Muscle of arm (tissue), 12 donors: Measurements from ENCODE around the gene BAD. TPM values are rescaled to one million over a fixed set of nuclear protein-coding genes. Genes with fewer than 3 reads are reported as not detected.
"Not testable (repeated sequence)": the region's sequence is repeated elsewhere in the genome, so short reads cannot be mapped to it uniquely, and the experiment has no call there.

Experiments
- DNase-seq: peaks from one replicate; pipeline ENCODE4 v3.0.0-alpha.2; 2013
- polyA plus RNA-seq, 12 donors: library from polyadenylated mRNA; unstranded; fragments of 120-200 nt; gene quantifications; one replicate each; pipeline ENCODE4 v1.2.1, GENCODE V29; 2013; ENCODE audit not compliant: insufficient read length in 12 of 12

The BAD gene
- polyA plus RNA-seq, 12 donors, result 19.3 to 52.4 (median 24.6) TPM; not detected in 1

- DNase-seq, result peak; percentile 86
Observed at GRCh38 chr11:64246871-64247728, 37.4 kb downstream of the BAD start, which contains the start of gene PPP1R14B. PPP1R14B (minus strand) TSS chr11:64246943; CDS start chr11:64246673, 270 bp downstream.

DNA sequence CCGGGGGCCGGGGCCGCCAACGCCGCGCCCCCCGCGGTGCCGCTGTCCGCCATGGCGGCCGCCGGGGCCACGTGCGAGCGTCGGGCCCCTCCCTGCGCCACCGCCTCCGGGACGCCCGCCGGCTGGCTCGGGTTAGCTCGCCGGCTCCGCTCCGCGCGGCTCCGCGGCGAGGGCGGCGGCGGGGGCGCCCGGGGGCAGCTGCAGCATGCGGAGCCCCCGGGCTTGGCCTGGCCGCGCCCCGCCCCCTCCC lies 37.9 kb downstream of the BAD start:
- DNase-seq, result not testable (repeated sequence)

GRCh38 chr11:64245797-64246620 lies 38.5 kb downstream of the BAD start:
- no peak for DNase-seq

GRCh38 chr11:64245401-64245796 lies 39.1 kb downstream of the BAD start:
- no peak for DNase-seq

GRCh38 chr11:64244966-64245365 lies 39.5 kb downstream of the BAD start:
- DNase-seq, result no peak

DNA sequence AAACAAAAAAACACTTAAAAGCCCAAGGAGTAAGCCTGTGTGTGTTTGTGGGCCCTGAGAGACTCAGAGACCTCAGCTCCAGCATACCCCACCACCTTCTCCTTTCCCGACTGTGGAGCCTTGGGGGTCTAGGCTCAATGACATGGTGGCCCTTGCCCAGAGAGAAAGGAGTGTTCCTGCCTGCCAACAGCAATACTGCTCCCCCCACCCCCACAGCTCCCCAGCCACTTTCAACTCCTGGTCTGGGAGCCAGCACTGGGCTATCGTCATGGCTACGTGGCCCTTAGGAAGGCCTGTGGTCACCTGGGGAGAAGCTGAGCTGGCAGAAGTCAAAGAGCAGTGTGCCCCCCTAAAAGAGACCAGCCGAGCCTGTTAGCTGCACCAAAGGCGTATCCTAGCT lies 40.4 kb downstream of the BAD start:
- DNase-seq, result no peak

- no peak for DNase-seq
Observed at GRCh38 chr11:64243236-64243854, 41.1 kb downstream of the BAD start.

DNA sequence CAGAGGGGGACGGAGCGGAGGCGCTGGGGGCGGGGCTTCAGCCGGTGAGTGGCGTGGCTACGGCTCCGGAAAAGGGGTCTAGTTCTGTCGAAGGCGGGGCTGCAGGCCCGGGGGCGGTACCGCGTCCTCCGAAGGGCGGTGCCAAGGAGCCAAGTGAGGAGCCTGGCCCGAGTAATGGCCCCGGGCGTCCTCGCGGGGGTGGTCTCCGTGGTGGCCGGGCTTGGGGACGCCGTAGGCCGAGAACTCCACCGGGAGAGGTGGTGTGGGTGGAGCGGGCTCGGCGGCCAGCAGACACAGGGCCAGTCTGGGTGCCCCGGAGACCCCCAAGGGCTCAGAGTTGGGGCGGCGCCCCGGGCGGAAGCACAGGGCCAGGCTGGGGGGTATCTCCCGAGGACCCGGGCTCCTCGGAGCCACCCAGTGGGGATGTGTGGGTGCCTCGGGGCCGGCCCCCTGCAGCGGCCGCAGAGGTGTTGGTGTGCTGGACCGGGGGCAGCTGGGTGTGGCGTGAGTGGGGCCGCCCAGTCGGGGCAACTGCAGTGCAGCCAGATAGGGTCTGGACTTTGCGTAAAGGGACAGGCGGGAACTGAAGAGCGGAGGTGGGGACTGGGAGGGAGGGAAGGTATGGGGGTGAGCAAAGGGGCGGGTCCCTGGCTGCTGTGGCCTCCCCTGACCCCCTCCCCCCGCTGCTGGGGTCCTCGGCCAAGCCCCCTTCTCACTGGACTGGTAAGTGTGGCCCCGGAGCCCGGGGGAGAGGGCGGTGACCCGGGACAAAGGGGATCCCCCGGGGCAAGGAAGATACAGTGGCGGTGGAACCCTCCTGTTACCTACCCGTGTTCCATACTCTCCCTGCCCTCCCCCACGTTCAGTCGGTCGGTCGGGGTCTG lies 42.7 kb downstream of the BAD start:
- DNase-seq, result peak; percentile 100

DNA sequence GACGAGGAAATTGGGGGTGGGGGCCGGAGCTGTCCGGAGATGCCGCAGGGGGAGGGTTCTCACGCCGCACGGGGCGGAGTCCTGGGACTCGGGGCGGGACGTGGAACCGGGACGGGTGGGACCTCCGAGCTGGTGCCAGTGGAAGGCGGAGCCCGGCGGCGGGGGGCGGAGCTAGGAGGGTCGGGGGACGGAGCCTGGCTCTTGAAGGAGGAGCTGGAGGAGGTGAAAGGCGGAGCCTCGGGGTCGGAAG lies 43.3 kb downstream of the BAD start:
- DNase-seq, result no peak

DNA sequence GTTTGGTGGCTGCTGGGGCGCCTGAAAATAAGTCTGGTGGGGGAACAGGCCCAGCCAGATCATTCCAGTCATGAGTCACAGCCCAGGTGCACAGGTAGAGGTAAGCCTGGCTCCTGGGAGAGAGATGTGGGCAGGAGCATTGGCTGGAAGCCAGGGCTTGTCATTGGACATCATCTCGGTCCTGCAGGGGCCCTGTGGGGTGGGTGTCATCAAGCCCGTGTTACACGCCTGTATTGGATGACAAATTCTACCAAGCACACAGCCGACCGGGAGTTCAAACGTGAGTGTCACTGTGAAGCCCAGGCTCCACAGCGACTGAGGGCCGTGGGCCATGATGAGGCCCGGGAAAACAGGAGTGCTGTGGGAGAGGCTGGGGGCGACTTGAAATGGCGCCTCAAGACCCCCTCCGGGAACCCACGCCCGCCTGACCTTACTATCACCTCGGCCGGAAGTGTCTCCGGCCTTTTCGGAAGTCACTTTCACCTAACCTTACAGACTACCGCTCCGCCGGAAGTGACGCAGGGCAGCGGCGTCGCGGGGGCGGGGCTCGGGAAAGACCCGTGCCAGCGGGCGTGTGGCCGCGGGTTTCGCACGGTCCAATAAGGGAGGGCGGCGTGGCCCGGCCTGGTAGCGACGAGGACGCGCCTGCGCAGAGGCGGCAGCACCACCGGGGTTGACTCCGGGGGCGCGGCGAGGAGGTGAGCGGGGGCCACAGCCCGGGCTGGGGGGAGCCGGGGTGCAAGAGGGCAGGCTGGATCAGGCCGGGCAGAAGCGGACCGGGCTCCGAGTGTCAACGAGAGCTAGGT lies 43.8 kb downstream of the BAD start, which contains the start of gene FKBP2:
TSS of gene FKBP2 (plus strand) at position 661 of the 806 bp plus-strand sequence. CDS start 1,293 bp downstream, outside the sequence.
- peak; percentile 98 for DNase-seq

GRCh38 chr11:64239662-64240434 lies 44.6 kb downstream of the BAD start:
- no peak for DNase-seq

- DNase-seq, result no peak
Observed at GRCh38 chr11:64238999-64239398, 45.5 kb downstream of the BAD start.

DNA sequence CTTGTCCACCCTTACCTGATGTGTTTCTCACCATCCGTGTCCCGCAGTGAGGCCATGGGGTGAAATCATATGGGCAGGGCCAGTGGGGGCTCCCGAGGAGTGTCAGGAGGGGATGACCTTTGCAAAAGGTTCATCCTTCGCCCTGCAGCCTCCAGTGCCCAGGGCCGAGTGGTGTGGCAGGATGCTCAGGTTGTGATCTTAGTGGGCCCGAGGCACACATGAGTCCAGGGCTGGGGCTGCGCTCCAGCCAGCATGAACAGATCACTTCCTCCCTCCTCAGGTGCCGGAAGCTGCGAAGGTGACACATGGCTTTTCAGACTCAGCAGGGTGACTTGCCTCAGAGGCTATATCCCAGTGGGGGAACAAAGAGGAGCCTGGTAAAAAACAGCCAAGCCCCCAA lies 46.4 kb downstream of the BAD start:
- DNase-seq, result no peak

DNA sequence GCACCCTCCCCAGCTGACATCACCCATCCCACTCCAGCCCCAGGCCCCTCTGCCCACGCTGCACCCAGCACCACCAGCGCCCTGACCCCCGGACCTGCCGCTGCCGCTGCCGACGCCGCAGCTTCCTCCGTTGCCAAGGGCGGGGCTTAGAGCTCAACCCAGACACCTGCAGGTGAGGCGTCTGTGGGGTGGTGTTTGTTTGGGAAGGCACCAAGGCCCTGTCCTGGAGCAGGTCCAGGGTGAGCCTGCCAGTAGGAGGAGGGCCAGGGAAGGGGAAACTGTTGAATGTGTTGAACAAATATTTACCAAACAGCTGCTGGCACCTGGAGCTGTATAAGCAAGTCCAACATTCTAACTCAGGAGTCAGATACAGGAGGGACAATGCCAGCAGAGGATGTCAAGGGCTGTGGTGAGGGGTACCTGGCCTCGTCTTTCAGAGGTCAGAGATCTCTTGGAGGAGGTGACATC lies 46.9 kb downstream of the BAD start:
- no peak for DNase-seq

GRCh38 chr11:64235437-64236161 lies 48.9 kb downstream of the BAD start:
- DNase-seq, result no peak

GRCh38 chr11:64234647-64235379 lies 49.7 kb downstream of the BAD start:
- no peak for DNase-seq

DNA sequence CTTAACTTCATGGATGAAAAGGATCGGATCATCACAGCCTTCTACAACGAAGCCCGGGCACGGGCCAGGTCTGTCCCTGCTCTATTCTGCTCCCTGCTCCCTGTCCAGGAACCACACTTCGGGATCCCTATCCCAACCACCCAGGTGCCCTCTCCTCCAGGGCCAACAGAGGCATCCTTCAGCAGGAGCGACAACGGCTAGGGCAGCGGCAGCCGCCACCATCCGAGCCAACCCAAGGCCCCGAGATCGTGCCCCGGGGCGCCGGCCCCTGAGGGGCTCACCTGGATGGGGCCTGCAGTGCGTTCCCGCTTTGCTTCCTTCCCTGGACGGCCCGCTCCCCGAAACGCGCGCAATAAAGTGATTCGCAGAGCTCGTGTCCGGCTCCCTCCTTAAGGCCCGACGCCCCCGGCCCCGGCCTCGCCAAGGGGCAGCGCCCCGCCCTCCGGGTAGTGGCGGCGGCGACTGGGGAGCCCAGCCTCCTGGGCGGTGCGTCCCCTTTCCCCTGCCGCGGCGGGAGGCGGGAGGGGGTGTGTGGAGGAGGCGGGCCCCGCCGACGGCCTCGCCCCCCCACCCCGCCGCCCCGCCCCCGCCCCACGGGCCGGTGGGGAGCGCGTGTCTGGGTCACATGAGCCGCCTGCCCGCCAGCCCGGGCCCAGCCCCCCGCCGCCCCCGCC lies 50.4 kb downstream of the BAD start, which contains the start of gene VEGFB:
TSS of gene VEGFB (plus strand) at position 672 of the 674 bp plus-strand sequence. CDS start 250 bp downstream, outside the sequence.
- no peak for DNase-seq

DNA sequence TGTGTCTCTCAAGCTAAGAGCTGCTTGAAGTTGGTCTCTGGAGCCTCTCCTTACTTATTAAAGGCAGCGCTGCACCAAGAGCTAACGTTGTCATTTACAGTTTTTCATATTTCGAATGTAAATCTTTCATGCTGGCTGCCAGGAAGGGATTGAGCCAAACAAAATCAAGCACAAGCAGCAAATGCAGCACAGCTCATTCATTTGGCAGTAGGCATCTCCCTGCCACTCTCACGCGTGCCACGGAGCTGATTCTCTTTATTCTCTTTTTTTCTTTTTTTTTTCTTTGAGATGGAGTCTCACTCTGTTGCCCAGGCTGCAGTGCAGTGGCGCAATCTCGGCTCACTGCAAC lies 51.5 kb downstream of the BAD start:
- no peak for DNase-seq
